ENCODE results near the gene RNF115. TPM values are rescaled to one million over a fixed set of nuclear protein-coding genes. Genes with fewer than 3 reads are reported as not detected.

The RNF115 gene
- total RNA-seq, 1 experiment from 2014 or later, result 9.5 TPM

- ATAC-seq (no peak), DNase-seq (ENCODE audit: low read depth, low spot score) (no peak)
- no peak overlapping the region for H3K4me3 ChIP-seq (replicated peaks in 1 of 2; ENCODE audit: low read depth in 1 of 2, low read length in 2 of 2)
- H3K79me2 ChIP-seq (ENCODE audit: insufficient read depth, low read length), result no peaks in the 10 kb centered on the region
- peaks cover 0 to 5% of the 10 kb centered on the region in 2 experiments; a peak in 2 of 4 replicates for H3K4me1 ChIP-seq (ENCODE audit: control insufficient read depth in 1 of 2, insufficient read depth in 2 of 2, low read length in 2 of 2)
- no peaks in the 10 kb centered on the region for H3K27me3 ChIP-seq (ENCODE audit: insufficient read depth, low read length)
- intact Hi-C loops (cut with micrococcal nuclease), result no loop called here
- TF ChIP-seq JUND (IDR thresholded peaks at IDR 0.05), result no peak
- TF ChIP-seq EGR1 (IDR thresholded peaks at IDR 0.05; ENCODE audit: low read depth), result no peak
- no peak for TF ChIP-seq ZFX (IDR thresholded peaks at IDR 0.05)
- no peak for TF ChIP-seq ZBTB33 (IDR thresholded peaks at IDR 0.05; ENCODE audit: extremely low read depth, insufficient replicate concordance, low read length)
- TF ChIP-seq ZNF274 (IDR thresholded peaks at IDR 0.05; ENCODE audit: low read depth, low read length), result no peak
- no peak for TF ChIP-seq CBX3 (IDR thresholded peaks at IDR 0.05; ENCODE audit: low read depth)
- no peak for TF ChIP-seq EZH2phosphoT487 (IDR thresholded peaks at IDR 0.05; ENCODE audit: borderline replicate concordance)
- TF ChIP-seq, protein P1, sequence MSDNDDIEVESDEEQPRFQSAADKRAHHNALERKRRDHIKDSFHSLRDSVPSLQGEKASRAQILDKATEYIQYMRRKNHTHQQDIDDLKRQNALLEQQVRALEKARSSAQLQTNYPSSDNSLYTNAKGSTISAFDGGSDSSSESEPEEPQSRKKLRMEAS (IDR thresholded peaks at IDR 0.05), result no peak
- TF ChIP-seq POLR2A (IDR thresholded peaks at IDR 0.05; ENCODE audit: borderline replicate concordance, extremely low read depth, insufficient read depth, insufficient read length), result no peak
- no peak for TF ChIP-seq POLR2AphosphoS5 (IDR thresholded peaks at IDR 0.05; ENCODE audit: low read depth, low read length)
- TF ChIP-seq ATF3 (IDR thresholded peaks at IDR 0.05), result no peak
- TF ChIP-seq RAD21 (IDR thresholded peaks at IDR 0.05; ENCODE audit: low read depth), result no peak
- no peak for TF ChIP-seq YY1 (IDR thresholded peaks at IDR 0.05; ENCODE audit: extremely low read depth, insufficient replicate concordance, low read depth, low read length)
- TF ChIP-seq EZH2 (IDR thresholded peaks at IDR 0.05), result no peak
- TF ChIP-seq FOSL1 (IDR thresholded peaks at IDR 0.05; ENCODE audit: low read depth), result no peak
- no peak for TF ChIP-seq CEBPB (IDR thresholded peaks at IDR 0.05; ENCODE audit: low read depth)
- TF ChIP-seq SIN3A (IDR thresholded peaks at IDR 0.05; ENCODE audit: low read depth), result no peak
- no peak for TF ChIP-seq SP1 (IDR thresholded peaks at IDR 0.05; ENCODE audit: low read depth)
- TF ChIP-seq, protein P2, sequence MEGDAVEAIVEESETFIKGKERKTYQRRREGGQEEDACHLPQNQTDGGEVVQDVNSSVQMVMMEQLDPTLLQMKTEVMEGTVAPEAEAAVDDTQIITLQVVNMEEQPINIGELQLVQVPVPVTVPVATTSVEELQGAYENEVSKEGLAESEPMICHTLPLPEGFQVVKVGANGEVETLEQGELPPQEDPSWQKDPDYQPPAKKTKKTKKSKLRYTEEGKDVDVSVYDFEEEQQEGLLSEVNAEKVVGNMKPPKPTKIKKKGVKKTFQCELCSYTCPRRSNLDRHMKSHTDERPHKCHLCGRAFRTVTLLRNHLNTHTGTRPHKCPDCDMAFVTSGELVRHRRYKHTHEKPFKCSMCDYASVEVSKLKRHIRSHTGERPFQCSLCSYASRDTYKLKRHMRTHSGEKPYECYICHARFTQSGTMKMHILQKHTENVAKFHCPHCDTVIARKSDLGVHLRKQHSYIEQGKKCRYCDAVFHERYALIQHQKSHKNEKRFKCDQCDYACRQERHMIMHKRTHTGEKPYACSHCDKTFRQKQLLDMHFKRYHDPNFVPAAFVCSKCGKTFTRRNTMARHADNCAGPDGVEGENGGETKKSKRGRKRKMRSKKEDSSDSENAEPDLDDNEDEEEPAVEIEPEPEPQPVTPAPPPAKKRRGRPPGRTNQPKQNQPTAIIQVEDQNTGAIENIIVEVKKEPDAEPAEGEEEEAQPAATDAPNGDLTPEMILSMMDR (IDR thresholded peaks at IDR 0.05 in 2 of 3, conservative IDR thresholded peaks at IDR 0.05 in 1 of 3; ENCODE audit: borderline replicate concordance in 1 of 3, insufficient read depth in 1 of 3, low read depth in 2 of 3, low read length in 2 of 3), result no peak
- H4K20me1 ChIP-seq (ENCODE audit: insufficient read depth), result no peaks in the 10 kb centered on the region
- H3K27ac ChIP-seq (ENCODE audit: low read depth, low read length), result no peak overlapping the region
- ChIA-PET CTCF (no interaction called here), POLR2A (no interaction called here), RAD21 (ENCODE audit: low non-redundant PET in 1 of 2, low total read pairs in 2 of 2, uncharacterized antibody in 2 of 2, unreplicated experiment in 2 of 2) (no interaction called here)
- BruUV-seq (replicated peaks), result no TSS peak
- H3K4me2 ChIP-seq (ENCODE audit: low read length), result no peak overlapping the region
- H2AFZ ChIP-seq (ENCODE audit: low read depth, low read length, poor library complexity, severe bottlenecking), result no peak overlapping the region
- H3K9ac ChIP-seq (ENCODE audit: low read length), result no peak overlapping the region
- H3K9me2 ChIP-seq (ENCODE audit: insufficient read depth), result no peaks in the 10 kb centered on the region
- no peaks in the 10 kb centered on the region for H3K9me3 ChIP-seq (ENCODE audit: control insufficient read depth in 1 of 2, insufficient read depth in 1 of 2, low read depth in 1 of 2, low read length in 2 of 2)
- H3K36me3 ChIP-seq (ENCODE audit: control insufficient read depth in 1 of 2, insufficient read depth in 2 of 2, low read length in 2 of 2), result peaks cover 3 to 18% of the 10 kb centered on the region in 2 experiments; a peak in 3 of 4 replicates
Measured at GRCh38 chr1:145750426-145750825, 73.5 kb downstream of the RNF115 start.

All from HCT116 (cell line).